Measurements from ENCODE around the gene MYOM3.

Gene MYOM3

DNA sequence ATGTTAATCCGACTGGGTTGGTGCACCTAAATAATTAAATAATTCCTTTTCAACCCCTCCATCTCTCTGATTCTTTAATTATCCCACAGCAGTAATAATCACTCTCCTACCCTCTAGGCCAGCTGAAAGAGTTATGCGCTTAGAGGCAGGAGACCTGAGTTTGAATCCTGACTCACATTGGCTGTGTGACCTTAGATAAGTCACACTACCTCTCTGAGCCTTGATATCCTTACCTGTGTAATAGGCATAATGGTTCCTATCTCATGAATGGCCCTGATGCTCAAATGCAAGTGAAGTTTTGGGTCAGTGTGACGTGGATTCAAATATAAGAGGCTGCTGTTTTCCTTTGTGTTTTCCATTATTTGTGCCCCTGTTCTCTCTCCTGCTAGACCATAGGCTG lies 8.1 kb downstream of the MYOM3 start:
- TF ChIP-seq, protein P1, sequence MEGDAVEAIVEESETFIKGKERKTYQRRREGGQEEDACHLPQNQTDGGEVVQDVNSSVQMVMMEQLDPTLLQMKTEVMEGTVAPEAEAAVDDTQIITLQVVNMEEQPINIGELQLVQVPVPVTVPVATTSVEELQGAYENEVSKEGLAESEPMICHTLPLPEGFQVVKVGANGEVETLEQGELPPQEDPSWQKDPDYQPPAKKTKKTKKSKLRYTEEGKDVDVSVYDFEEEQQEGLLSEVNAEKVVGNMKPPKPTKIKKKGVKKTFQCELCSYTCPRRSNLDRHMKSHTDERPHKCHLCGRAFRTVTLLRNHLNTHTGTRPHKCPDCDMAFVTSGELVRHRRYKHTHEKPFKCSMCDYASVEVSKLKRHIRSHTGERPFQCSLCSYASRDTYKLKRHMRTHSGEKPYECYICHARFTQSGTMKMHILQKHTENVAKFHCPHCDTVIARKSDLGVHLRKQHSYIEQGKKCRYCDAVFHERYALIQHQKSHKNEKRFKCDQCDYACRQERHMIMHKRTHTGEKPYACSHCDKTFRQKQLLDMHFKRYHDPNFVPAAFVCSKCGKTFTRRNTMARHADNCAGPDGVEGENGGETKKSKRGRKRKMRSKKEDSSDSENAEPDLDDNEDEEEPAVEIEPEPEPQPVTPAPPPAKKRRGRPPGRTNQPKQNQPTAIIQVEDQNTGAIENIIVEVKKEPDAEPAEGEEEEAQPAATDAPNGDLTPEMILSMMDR (conservative IDR thresholded peaks at IDR 0.05; ENCODE audit: control insufficient read depth, insufficient read depth, low read depth, low read length): no peak
- no peak overlapping the region for H3K4me3 ChIP-seq (ENCODE audit: control insufficient read depth, low read depth, low read length)
- no peak for DNase-seq (ENCODE audit: low read depth)

DNA sequence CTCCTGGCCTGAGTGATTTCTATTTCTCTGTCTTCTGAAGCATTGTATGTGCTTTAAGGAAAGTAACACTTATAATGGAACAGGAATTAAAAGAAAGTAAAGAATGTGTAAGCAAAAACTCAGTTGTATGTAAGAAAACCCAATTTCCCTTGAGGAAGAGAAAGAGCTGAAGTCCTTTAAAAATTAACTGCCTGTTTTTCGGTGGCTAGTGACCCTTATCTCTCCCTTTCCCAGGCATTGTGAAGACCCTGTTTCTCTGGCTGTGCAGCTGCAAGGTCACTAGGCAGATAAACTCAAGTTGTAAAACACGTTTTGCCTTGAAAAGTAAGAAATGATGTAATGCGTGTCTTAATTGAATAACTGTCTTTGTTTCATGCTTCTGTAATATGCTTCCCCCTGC lies 8.5 kb downstream of the MYOM3 start:
- TF ChIP-seq, protein P1 (conservative IDR thresholded peaks at IDR 0.05; ENCODE audit: control insufficient read depth, insufficient read depth, low read depth, low read length): no peak
- no peak for DNase-seq (ENCODE audit: low read depth)

DNA sequence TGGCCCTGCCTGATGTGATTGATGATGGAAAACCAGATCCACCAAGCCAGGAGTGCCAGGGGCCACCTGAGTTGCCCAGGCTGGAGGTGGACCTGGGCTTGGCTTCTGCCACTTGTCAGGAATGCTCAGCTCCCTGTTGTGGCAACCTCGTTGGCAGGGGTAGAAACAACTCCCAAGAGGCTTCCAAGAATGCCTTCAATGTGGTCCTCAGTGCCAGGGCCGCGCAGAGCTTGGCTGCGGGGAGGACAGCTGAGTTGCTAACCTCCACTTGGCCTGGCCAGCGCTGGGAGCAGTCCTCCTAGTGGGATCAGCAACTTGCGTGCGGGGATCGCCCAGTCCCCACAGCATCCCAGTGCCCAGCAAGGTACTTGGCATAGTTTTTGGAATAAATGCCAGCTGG lies 9.0 kb downstream of the MYOM3 start:
- no peak overlapping the region for H3K4me3 ChIP-seq (ENCODE audit: control insufficient read depth, low read depth, low read length)
- TF ChIP-seq, protein P1 (conservative IDR thresholded peaks at IDR 0.05; ENCODE audit: control insufficient read depth, insufficient read depth, low read depth, low read length): no peak
- no peak for DNase-seq (ENCODE audit: low read depth)

More for the DNA sequence above, 8.5 kb downstream of the MYOM3 start:
- no peak overlapping the region for H3K4me3 ChIP-seq (ENCODE audit: control insufficient read depth, low read depth, low read length)

DNA sequence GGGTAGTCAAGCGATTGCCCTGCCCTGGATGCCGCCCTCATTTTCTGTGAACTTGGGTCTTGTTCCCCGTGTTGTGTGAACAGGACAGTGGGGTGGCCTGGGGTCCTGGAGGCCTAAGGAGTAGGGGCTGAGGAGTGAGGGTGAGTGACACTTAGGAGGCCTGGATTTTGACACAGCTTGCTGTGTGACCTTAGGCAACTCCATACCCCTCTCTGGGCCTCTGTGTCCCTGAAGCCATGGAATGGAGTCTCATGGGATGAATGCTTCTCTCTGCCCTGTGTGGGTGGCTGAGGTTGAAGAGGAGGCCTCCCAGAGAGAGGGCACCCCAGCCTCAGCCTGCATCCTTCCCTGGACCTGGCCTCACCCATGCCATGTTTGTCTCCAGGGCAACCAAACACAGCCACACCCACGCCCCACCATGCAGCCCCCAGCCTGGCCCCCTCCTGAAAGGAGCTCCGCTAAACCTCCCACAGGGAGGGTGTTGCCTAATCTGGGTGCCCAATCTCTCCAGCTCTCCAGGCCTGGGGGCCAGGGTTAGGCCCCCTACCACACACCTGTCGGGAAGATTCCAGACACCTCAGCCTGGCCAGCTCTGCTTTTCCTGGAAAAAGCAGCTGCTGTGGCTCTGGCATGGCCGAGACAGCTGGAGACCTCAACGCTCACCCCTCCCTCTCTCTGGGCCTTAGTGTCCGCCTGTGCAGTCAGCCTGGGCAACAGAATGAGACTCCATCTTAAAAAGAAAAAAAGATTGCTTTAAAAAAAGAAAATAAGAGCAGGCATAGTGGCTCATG lies 9.9 kb downstream of the MYOM3 start:
- H3K4me3 ChIP-seq (ENCODE audit: control insufficient read depth, low read depth, low read length): no peak overlapping the region
- TF ChIP-seq, protein P1 (conservative IDR thresholded peaks at IDR 0.05; ENCODE audit: control insufficient read depth, insufficient read depth, low read depth, low read length): no peak
- DNase-seq (ENCODE audit: low read depth): no peak

DNA sequence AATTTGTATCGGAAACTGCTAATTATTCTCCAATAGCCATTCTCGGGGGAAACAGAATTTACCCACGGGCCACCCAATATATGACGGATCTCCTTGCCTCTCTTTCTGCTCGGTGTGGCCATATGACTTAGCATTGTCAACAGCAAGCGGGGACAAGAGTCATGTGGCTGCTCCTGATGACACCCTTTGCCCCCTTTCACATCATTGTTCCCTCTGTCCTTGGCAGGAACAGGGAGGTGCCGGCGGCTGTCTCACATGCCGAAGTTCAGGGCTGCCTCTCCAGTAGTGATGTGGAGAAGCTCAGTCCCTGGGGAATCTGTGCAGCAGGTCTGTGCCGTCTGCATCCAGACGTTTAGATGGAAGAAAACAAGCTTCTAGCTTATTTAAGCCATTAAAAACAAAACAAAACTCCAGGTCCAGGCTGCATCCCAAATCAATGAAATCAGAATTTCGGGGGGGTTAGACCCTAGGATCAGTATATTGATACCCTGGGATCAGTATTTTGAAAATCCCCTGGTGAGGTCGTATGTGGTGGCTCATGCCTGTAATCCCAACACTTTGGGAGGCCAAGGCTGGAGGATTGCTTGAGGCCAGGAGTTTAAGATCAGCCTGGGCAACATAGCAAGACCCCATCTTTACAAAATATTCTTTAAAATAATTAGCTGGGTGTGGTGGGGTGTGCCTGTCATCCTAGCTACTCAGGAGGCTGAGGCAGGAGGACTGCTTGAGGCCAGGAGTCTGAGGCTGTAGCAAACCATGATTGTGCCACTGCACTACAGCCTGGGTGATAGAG lies 10.8 kb downstream of the MYOM3 start:
- TF ChIP-seq, protein P1 (conservative IDR thresholded peaks at IDR 0.05; ENCODE audit: control insufficient read depth, insufficient read depth, low read depth, low read length): no peak

DNA sequence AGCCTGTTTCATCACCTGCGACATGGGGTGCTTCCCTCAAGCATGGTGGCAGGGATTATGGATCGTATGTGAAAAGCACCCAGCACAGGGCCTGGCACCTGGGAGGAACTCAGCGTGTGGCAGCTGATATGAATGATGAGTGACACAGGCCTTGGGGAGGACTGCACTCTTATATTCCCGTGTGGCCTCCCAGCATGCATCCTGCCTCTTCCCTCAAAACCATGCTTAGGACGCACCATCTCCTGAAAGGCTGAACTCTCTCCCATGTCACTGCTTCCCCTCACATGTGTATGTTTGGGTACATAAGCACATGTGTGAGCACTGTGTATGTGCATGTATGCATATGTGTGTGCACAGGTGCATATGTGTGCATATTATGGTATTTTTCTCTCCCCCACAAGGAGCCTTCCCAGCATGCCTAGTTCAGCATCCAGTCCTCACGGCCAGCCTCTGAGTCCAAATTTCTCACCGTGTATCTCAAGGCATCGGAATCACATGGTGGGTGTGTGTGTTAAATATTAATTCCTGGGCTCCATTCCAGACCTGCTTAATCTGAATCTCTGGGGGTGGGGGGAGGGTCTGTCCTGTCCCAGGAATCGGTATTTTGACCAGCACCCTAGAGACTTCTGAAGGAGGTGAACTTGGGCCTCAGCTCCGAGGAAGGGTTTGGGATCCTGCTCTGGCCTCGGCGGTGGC lies 12.8 kb downstream of the MYOM3 start:
- no peak for DNase-seq (ENCODE audit: low read depth)
- H3K4me3 ChIP-seq (ENCODE audit: control insufficient read depth, low read depth, low read length): no peak overlapping the region
- TF ChIP-seq, protein P1 (conservative IDR thresholded peaks at IDR 0.05; ENCODE audit: control insufficient read depth, insufficient read depth, low read depth, low read length): no peak

More for the DNA sequence above, 10.8 kb downstream of the MYOM3 start:
- no peak for DNase-seq (ENCODE audit: low read depth)
- no peak overlapping the region for H3K4me3 ChIP-seq (ENCODE audit: control insufficient read depth, low read depth, low read length)

All from fibroblast of mammary gland (primary cell).